NCI-H2081 (cell line): ENCODE results near the gene ARHGAP27.

Source experiments
- DNase-seq, 2 experiments: peaks; one replicate each; lab custom pipeline; 2025; lab: John Stamatoyannopoulos, UW

ARHGAP27 gene

DNA sequence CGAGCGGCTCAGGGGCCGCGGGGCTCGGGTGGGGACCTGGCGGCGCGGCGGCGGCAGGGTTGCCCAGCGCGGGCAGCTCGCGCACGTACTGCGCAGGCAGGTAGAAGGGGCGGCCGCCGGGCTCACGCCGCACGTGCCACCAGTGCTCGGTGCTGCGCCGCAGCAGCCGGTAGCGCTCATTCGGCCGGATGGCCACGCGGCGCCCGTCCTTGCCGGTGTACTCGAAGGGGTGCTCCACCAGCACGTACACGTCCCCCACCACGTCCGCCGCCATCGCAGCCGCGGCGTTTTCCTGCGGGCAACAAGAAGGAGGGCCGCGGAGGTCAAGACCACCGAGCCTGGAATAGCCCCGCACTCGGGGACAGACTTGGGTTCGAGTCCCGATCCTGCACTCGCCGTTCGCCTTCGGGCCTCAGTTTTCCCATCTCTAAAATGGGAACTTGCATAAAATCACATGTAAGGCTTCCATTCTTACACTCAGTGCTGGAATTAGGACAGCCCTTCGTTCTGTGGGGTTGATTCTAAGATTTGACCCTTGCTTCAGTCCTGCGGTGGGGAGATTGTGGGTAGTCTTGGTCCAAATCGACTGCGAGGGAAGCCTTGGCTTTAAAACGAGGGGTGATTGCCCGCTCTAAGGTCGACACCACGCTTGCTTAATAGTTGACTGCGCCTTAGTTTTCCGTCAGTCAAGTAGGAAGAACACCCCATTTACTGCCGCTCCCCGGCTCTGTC is 2.5 kb downstream of the ARHGAP27 start:
- DNase-seq, result no peak

DNA sequence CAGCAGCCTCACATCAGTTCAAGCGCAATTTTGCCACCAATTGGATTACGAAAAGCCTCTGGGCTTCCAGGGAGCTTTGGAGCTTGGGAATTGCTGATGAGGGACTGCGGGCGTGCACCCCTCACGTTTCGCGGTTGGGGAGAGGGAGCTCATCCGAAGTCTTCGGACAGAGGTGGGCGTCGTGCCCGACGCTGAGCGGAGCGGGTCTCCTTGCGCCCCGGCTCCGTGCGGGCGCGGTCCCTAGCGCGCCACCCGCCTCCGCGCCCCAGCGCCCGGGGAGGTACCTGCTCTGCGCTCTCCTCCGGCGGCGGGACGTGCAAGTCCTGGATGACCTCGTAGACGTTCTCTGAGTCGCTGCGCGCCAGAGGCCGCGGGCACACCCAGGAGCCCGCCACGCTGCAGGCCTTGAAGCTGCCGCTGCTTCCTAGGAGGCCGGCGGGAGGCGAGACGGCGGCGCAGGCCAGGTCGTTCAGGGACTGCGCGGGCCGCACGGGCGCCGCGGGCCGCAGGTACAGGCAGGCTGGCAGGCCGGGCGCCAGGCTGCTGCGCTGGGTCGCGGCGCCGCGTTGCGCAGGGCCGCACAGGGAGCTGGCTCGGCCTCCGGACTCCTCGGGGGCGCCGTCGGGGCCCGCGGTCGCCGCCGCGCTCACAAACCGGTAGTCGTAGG is 3.2 kb downstream of the ARHGAP27 start:
- no peak for DNase-seq

DNA sequence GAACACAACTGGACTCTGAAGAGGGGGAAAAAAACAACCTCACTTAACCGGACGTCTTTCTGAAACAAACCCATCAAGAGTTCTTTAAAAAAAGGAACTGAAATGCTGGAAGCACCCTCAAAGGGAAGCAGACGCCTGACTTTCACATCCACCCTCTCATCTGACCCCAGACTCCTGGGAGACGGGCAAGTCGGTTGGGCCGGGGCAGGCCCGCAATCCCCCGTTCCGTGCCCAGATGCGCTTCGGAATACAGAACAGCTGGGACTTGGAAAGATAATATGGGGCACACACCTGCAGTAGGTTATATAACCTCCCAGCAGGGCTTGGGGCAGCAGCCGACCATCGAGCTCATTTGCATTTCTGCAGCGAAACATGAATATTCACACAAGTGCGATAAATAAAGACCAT is 3.7 kb downstream of the ARHGAP27 start:
- DNase-seq, result no peak

DNA sequence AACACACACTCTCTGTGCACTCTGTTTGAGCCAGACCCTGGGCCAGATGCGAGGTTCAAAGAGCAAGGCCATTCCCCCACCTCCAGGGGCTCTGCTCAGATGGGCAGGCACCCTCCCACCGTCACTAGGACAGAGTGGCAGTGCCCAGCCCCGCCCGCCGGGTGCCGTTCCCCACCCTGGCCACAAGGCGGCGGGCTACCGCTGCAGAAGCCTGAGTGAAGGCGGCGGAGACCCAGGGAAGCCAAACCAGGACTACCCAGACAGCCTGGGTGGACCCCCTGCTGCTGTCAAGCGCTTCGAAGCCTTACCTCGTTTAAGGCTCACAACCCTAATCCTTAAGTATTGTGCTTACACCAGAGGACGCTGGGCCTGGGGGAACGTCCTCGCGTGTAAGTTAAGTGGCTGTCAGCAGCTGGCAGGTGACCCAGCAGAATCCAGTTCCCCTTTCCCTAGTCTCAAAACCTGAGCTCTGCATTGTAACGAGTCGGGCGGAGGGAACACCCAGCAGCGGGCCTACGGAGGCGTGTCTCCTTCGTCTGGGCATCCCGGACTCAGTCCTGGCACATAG is 4.5 kb downstream of the ARHGAP27 start:
- DNase-seq, result peak; percentile 78 to 84

DNA sequence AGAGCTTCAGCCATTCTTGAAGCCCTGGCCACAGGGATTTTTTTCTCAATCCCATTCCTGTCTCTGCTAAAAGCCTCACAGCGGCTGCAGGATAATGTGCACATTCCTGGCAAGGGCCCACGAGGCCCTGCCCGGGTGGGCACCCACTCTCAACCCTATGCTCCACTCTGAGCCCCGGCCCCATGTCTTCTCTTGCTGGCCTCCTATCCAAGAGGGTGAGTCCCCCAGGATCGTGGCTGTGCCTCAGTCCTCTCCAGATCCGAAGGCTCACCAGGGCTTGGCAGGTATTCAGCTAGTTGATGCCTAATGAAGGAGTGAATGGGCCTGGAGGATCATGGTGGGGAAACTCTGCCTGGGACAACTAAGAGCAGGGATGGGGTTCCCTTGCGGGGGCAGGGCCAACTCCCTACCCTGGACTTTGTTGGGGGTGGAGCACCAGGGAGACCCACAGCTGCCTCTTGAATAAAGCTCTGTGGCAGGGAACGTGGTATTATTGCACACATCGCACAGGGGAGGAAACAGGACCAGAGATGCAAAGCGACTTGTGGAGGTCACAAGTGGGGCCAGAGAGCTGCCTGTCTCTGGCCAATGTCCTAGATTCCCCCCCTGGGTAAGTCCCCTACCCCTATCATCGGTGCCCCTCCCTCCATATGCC is 5.4 kb downstream of the ARHGAP27 start:
- no peak for DNase-seq

DNA sequence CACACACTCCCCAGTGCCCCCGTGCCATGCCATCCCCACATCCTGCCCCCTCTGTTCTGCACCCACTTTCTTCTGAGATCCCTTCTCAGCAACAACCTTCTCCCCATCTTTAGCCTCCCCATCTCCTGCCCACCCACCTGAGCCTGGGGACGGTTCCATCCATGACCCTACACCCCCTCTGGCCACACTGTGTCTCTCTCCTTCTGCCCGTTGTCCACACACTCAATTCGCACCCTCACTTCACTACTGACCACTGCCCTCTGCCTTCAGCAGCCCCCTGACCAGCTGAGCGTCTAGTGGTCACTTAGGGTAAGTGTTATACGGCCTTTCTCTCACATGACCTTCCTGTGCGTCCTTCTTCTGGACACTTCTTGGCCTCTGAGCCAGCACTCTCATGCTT is 6.1 kb downstream of the ARHGAP27 start:
- DNase-seq, result no peak

DNA sequence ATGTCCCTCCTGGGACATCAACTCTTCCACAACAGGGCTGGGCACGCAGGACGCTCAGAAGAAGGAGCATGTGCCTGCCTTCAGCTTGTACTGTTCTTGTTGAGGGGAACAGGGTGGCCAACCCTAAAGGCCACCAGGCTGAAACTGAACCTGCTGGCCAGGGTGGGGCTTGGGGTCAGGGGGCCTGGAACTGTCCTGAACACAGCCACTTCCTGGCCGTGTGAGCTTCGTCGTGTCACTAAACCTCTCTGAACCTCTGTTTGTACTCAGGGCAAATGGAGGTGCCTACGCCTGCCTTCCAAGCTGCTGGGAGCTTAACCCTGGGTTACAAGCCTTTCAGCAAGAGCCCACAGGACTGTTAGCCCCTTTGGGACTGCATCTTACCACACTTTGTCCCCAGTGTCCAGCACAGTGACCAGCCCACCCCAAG is 6.7 kb downstream of the ARHGAP27 start:
- no peak for DNase-seq

DNA sequence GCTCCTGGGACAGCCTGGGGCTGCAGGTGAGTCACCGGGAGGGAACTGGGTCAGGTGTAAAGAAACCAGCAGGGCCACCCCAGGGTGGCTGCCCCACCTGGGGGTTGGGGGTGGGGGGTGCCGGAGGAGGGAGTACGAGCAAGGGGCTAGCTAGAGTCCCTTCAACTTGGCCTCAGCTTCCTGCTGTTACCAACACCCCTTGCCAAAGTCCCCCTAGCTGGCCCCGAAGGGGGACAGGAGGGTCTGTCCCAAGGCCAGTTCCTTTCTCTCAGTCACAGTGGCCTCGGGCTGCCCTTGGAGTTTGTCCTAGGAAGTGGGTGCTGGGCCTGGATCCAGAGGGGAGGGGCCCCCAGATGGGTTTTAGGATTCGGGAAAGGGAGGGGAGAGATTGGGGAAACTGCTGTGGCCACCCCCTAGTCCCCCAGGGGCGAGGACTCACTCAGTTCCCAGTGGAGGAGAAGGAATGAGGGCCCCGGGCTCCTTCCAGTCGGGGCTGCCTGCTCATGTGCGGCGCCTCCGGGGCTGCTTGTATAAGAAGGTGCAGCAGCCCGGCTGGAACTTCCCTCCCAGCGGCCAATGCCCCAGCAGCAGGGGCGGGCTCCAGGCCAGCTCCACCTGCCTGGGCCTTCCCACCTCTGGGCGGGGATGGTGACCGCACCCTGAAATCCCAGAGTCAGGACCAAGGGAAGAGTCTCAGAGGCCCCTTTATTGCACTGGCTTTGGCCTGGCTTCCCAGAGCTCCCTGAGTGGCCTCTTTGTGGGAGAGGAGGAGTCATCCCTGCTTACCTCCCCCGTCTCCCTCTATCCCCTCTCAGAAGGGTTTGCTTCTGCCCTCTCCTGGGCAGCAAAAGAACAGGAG is 7.3 kb downstream of the ARHGAP27 start:
- peak; percentile 65 to 78 for DNase-seq

DNA sequence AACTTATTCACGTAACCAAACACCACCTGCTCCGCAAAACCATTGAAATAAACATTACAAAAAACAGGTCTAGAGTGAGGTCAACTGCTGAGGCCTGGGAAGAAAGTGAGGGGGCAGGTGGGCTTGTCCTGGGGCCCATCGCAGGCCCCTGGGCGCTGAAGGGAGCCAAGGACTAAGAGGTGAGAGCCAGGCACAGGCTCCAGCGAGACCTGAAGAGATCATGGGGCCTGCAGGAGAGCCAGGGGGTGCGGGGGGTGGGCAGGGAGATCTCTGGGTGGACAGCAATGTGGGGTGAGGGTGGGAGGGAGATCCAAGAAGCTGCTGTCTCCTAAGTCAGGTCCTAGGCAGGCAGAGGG is 7.9 kb downstream of the ARHGAP27 start:
- no peak for DNase-seq

DNA sequence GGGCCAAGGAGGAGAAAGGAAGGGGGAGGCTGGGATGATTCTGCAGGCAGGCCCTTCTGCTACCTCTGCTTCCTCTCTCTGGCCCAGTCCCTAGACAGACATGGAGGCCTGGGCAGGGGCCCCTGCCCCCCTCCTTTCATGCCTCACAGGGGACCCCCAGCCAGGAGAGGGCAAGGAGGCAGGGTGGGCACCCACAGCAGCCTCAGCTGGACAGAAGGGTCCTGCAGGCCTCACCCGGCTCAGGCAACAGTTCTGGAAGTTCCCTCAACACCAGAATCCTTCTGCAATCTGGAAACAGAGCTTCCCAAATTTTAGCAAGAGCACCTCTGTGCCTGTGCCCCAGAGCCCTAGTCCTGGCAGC is 8.7 kb downstream of the ARHGAP27 start:
- no peak for DNase-seq

DNA sequence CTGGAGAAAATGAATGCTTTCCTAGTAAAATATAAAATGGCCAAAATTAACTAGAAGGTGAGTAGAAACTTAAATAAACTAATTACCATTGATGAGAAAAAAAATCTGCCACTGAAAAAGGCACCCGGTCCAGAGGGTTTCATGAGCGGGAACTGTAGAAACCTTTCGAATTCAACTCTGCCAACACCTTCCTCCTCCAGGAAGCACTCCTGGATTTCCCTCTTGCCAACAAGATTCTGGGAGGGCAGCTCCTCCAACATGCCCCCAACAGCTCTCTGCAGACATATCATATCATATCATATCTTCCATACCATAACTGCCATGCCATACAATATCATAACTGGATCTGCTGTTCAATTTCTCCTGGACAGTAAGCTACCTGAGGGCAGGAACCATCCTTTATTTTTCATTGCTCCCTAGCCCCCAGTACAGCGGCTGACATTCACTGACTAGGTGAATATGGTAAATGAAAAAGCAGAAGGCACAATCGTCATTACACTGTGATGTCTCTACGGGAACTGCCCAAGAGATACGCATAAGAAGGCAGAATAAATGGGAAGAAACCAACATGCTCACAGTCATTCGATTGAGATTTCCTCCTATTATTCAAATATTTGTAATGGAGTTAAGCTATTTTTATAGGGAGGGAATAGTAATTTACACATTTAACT is 9.2 kb downstream of the ARHGAP27 start:
- no peak for DNase-seq

DNA sequence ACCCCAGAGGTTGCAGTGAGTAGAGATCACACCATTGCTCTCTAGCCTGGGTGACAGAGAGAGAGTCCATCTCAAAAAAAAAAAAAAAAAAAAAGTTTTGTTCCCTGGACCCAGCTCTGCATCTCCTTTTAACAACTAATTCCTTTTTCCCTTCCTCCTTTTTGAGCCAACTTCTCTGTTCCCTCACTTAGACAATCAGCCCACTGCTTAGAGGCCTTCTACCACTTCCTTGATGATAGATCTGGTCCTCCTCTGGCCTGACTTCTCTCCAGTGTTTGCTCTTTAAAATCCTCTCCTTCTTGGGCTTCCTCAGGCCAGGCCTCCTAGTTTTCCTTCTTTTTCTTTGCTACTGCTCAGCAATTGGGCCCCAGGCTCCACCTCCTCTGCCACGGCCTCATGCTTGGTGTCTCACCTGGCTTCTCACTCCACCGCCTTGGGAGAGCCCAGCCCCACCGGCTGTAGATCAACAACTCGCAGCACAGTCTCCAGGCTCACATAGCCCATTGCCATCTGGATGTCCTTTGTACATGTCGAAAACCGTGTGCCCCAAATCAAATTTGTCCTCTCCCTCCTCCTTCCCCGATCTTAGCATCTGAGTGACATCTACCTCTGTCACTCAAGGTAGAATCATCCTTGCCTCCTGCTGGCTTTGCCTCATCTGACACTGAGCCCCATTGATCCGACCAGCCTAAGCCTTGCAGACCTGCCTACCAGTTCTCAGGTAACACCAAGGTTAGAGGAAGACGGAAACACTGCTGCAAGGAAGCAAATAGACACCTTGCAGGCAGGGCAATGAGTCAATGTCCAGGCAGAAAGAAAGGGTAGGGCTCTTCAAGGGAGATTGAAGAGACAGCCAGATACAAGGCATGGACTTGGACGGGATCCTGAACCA is 17.4 kb downstream of the ARHGAP27 start:
- DNase-seq, result no peak

DNA sequence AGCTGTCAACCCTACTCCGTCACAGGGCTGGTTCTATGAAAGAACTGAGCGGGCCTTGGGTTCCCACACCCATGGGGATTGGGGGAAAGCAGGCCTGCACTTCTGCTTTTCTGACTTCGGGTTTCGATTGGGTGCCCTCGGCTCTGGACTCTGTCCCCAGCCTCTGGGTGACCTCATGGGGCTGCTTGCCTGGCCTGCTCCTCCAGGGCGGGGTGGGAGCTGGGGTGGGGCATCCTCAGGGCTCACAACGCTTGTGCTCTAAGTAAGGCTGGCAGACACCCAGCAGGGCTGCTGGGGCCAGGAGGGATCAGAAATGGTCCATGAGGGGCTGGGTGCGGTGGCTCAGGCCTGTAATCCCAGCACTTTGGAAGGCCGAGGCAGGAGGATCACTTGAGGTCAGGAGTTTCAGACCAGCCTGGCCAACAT is 19.2 kb downstream of the ARHGAP27 start:
- DNase-seq, result no peak

DNA sequence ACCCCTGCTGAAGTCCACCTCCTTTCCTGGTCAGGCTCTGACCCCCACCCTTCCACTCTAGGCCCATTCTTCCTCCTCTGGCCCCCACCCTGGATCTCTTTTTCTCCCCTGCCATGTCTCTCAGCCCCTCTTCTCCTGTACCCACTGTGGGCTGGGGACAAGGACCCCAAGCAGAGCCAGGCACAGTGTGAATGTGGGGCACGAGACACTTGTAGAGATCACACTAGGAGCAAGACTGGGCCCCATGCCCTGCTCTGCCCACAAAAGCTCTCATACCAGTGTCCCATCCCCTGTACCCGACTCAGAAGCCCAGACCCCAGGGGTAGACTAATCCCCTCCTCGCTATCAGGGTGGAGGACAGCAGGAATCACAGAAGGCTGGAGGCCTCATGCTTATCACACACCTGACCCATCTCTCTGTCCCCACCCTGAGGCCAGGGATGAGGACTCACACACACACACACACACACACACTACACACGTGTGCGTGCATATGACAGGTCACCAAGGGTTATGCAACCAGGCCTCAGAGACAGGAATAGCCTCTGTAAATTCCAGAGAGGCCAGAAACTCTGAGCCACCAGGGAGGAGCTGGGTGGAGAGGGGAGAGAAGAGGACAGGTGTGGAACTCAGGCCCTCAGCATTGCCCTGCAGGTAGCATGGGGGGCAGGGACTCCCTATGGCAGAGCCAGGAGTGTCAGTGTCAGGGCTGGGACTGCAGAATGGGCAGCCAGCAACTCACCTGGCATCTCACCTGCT is 21.1 kb downstream of the ARHGAP27 start:
- DNase-seq, result no peak

DNA sequence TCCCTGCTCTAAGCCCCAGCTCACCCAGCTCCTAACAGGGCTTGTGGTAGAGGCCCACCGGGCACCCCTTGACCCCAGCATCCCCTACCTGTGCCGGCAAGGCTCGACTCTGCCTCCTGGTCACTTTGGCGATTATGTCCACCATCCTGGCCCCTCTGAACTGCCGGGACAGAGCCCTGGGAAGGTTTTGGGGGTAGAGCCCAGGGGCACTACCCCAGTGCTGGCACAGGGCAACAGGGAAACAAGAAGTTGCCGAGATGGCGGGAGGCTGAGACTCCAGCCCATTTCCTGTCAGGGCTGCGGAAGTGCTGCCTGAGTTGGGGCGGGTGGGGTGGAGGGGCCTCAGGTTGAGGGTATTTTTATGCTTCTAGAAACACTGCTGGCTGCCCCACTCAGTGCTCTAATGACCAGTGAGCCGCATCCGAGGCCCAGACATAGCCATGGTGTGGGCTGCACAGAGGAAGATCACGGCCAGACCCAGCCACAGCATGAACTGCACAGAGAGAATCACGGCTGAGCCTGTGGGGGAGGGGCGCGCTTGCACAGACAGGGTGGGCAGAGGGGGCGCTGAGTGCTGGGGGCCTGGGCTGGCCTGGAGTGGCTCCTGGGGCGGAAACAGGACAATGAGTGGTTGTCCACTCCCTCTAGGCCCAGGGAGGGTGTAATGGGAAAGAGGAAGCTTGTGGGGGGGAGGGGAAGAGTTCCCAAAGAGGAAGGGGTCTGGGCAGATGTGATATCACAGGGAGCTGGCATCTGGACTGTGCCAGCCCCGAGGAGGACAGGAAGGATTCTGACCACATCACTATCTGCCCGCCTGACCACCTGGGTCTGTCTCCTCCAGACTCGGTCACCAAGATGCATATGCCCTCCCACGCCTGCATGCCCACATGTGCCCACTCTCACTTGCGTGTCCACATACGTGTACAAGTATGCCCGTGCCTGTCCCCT is 22.3 kb downstream of the ARHGAP27 start:
- DNase-seq, result no peak

DNA sequence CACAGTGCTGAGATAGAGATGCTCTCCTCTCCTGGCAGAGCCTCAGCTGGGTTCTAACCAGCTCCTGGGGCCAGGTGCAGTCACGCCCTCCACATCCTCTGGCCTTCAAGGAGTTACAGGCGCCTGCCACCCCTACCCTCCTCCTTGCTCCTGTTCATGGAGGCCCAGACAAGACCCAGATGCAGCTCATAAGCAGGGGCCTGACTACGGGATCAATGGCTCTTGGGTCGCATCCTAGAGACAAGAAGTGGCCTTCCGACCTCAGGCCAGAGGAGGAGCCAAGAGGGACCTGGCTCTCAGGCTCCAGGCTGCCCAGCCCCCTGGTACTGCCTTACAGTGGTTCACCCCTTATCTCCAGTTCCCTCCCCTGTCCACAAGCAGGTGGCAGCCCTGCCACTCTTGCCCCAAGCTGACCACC is 23.0 kb downstream of the ARHGAP27 start:
- no peak for DNase-seq

DNA sequence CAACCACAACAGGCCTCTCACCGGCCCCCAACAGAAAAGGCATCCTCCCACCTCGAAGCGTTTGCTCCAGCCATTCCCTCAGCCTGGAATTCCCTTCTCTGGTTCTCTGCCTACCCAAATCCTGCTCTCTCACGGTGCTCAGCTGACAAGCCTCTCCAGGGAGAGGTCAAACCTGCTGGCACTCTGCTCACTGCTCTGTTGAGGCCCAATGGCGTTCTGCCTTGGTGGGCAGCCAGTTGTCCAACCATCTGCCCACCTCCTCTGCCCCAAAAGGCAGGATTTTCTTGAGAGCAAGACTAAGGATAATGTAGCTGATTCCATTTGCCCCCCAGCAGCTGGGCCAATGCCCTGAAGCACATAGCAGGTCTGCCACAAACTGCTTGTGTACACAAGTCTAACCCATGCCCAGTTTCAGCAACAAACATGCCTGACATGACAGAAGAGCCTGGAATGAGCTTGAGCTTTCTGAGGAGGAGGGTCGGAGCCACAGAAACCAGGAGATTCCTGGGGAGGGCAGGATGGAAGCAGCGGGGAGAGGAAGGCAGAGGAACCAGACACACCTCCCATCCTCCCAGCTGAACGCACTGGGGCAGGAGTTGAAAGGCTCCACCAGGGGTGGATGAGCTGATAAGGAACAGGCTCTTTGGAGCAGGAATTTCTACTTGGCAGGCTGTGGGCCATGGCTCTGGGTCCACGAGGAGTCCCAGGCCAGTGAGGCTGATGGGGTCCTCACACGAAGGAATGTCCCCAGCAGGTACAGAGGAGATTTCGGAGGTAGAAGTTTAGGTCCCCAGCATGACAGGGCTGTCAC is 23.9 kb downstream of the ARHGAP27 start:
- DNase-seq, result no peak

DNA sequence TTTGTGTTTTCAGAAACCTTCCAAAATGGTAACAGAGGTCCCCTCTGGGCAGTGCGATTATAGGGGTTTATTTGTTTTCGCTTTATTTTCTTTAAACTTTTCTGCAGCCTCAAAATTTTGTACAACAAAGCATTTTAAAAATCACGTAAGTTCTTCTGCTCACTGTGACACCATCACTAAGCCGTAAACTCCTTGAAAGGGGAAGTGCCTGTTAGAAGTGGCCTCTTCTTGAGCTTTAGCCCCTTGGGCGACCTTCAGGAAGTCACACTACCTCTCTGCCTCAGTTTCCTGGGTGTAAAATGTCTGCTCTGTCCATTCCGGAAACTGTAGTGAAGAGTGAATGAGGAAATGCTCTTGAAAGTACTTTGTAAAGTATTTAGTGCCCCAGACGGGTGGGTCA is 26.6 kb downstream of the ARHGAP27 start:
- no peak for DNase-seq
